GM19372 (cell line): ENCODE data around the gene SEPTIN5.

Source experiments
- ATAC-seq: cut with Tn5 transposase; IDR thresholded peaks from one replicate; pipeline ENCODE4 v1.9.1; 2021; ENCODE audit warnings: mild to moderate bottlenecking, low read depth, moderate library complexity; ENCODE audit not compliant: unreplicated experiment

SEPTIN5 gene

DNA sequence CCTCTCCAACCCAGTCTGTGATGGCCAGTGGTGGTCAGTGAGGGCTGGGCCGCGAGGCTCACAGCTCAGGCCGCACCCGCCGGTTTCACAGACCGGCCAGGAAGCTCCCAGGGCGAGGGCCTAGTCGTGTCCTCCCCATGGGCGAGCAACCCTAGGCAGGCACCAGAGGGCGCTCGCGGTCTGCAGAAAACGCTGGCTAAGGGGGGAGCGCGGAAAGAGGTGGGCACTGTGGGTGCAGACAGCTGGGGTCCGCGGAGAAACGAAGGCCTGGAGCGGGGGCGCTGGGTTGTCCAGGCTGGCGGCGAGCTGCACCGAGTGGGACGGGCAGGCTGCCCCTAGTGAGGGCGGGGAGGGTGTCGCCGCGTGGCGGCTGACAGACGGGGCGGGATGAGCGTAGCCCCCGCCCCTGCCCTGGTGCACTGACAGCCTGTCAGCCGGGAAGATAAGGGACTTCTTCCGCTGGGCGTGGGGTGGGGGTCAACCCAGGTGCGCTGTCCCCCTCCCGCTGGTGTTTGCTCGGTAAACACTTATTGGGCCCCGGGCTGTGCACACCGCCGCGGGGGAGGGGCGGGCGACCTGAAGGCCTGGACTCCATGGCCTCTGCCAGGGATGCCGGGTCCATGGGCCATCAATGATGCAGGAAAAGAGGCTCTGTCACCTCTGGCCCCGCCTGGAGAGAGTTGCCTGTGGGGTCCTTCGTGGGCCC, 16.5 kb downstream of the SEPTIN5 start:
- ATAC-seq, result no peak

- ATAC-seq, result no peak
These were observed 17.2 kb downstream of the SEPTIN5 start for GRCh38 chr22:19731361-19732135.

GRCh38 chr22:19732403-19733113, 18.3 kb downstream of the SEPTIN5 start:
- ATAC-seq, result no peak

GRCh38 chr22:19733755-19734154, 19.5 kb downstream of the SEPTIN5 start:
- no peak for ATAC-seq

GRCh38 chr22:19734163-19734562, 19.9 kb downstream of the SEPTIN5 start:
- no peak for ATAC-seq

- no peak for ATAC-seq
These were observed 20.6 kb downstream of the SEPTIN5 start for GRCh38 chr22:19734837-19735382.

GRCh38 chr22:19735665-19736510, 21.6 kb downstream of the SEPTIN5 start:
- ATAC-seq, result no peak

- ATAC-seq, result no peak
These were observed 23.8 kb downstream of the SEPTIN5 start for GRCh38 chr22:19737846-19738663.

DNA sequence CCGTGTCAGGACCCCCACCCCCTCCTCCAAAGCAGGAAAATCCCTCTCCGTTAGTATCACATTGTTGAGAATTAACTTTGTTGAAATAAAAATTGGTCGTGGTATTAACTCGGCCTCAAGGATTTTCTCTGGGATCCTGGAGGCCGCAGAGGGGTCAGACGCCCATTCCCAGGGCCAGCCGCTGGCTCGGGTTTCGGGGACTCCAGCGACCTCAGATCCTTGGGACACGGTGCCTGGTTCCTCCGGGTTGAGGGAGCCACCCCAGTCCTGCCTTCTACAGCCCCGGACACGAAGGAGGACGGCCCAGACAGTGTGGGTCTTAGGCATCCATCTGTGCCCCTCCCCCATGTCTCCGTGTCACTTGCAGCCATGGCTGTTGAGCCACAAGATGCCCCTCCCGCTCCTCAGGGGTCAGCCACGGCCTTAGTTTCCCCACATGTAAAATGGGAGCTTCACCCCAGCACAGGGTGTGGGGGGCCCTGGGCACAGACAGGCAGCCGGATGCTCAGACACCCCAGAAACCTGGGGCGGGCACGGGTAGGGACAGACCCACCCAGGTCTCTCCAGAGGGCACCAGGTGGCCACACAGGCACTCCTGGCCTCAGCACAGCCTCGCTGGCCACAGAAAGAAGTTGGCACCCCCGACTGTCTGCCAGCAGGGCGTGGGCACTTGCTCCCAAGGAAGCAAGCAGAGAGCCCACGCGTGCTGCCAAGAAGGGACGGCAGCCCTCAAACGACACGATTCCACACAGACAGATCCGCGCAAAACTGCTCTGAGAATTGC, 24.6 kb downstream of the SEPTIN5 start:
- no peak for ATAC-seq

GRCh38 chr22:19739448-19739895, 25.2 kb downstream of the SEPTIN5 start:
- no peak for ATAC-seq

DNA sequence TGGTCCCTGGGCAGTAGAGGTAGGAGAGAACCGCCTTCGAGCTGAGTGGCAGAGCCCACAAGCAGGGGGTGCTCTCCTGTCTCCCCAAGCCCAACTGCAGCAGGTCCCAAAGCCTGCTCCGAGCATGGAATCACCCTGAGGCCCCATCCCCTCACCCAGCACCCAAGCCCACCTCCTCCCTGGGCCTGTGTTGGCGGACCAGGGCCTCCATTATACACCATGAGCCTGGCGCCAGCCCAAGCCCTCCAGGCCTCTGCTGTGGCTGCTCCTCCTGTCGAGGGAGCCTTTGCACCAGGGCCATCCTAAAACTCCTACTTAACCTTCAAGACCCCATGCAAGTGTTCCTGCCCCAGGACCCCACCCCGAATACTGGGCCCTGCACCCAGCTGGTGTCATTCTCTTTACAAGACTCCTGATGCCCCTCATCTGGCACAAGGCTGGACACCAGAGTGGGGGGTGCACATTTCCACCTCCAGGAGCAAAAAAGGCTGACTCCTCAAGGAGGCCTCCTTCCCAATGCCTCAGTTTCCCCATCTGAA, 25.7 kb downstream of the SEPTIN5 start:
- no peak for ATAC-seq

- no peak for ATAC-seq
These were observed 26.3 kb downstream of the SEPTIN5 start for GRCh38 chr22:19740586-19740985.

- ATAC-seq, result no peak
These were observed 26.8 kb downstream of the SEPTIN5 start for GRCh38 chr22:19741053-19741452.

DNA sequence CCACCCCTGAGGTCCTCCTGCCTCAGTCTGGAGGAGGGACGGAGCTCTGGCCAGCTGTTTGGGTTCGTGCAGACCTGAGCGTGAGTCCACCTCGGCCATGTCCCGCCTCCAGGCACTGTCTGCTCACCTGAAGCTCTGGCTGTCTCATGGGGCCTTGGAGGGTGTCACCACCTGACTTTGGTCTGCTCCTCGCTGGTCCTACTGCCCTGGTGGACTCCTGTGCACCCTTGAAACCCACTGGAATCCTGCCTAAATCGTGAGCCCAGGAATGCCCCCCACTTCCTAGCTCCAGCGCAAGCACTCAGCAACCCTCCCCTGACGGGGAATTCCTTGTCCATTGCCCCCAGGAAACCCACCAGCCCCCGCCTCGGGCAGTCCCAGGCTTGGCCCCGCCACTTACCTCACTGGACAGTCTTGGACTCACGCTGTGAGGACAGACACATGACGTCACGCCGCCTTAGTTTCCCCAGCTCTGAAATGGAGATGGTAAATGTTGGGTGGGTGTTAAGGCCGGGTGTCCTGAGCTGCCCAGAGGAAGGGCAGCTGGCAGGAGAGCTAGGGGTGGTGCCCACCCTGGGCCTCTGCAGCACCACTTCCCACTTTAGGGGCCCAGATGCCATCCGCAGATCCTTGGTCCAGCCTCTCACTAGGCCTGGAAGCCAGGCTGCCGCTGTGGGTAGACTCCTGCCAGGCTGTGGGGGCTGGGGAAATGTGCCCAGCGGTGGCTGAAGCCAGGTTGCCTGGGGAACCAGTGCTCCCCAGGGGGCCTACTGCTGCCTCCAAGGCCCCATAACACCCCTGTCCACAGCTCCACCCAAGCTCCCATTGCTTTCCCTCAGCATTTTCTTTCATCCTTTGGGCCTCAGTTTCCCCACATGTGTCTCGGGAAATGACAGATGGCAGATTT, 28.1 kb downstream of the SEPTIN5 start:
- no peak for ATAC-seq

DNA sequence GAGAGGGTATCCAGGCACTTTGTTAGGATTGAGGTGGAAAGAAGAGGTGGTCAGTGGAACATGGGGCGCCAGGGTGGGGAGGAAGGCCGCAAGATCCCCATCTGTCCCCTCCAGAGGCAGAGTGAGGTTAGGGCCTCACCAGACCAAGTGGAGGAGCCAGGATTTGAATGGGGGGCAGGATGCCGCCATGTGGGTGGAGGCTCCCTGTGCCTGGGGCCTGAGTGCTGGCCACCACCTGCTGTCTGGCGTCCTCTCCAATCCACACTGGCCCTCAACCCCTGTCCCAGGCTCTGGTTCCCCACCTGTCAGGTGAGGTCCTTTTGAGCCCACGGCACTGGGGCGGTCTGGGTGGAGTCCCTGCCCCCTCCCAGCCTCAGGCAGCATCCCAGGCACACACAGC, 28.8 kb downstream of the SEPTIN5 start:
- ATAC-seq, result no peak

GRCh38 chr22:19743651-19744050, 29.3 kb downstream of the SEPTIN5 start:
- no peak for ATAC-seq

GRCh38 chr22:19744350-19745006, 30.2 kb downstream of the SEPTIN5 start:
- ATAC-seq, result no peak
